ENCODE measurements around the gene DICER1.

Gene DICER1

GRCh38 chr14:95062220-95062619, 95.1 kb downstream of the DICER1 start:
- Histone ChIP-seq H3K27ac (ENCODE audit: low read length) (no peak overlapping the region), H2AFZ (ENCODE audit: low read depth, low read length) (no peak overlapping the region), H3K4me2 (ENCODE audit: insufficient read depth, low read length) (no peak overlapping the region), H3K4me1 (ENCODE audit: insufficient read depth, low read length) (peaks cover 43% of the 10 kb centered on the region), H3K27me3 (ENCODE audit: insufficient read depth, low read length, poor library complexity) (no peaks in the 10 kb centered on the region), H3K36me3 (ENCODE audit: insufficient read depth, low read length) (no peaks in the 10 kb centered on the region), H3K4me3 (ENCODE audit: low read depth in 1 of 2, low read length in 2 of 2) (no peak overlapping the region), H3K9ac (ENCODE audit: low read depth, low read length) (no peak overlapping the region), H4K20me1 (ENCODE audit: insufficient read depth, low read length) (no peaks in the 10 kb centered on the region), H3K79me2 (ENCODE audit: insufficient read depth, low read length) (no peaks in the 10 kb centered on the region), H3K9me3 (ENCODE audit: insufficient read depth, low read length, severe bottlenecking) (no peaks in the 10 kb centered on the region)
- no peak for ATAC-seq (ENCODE audit: insufficient read depth, low read depth)
- TF ChIP-seq CTCF (IDR thresholded peaks at IDR 0.05; ENCODE audit: borderline replicate concordance, extremely low read depth, low read length, poor library complexity, severe bottlenecking) (no peak), EZH2 (IDR thresholded peaks at IDR 0.05; ENCODE audit: borderline replicate concordance, low read depth, low read length, severe bottlenecking) (no peak)
- DNase-seq, result no peak

GRCh38 chr14:95061317-95062093, 95.8 kb downstream of the DICER1 start:
- H2AFZ ChIP-seq (ENCODE audit: low read depth, low read length), result no peak overlapping the region
- no peak overlapping the region for H3K4me3 ChIP-seq (ENCODE audit: low read depth in 1 of 2, low read length in 2 of 2)
- TF ChIP-seq EZH2 (IDR thresholded peaks at IDR 0.05; ENCODE audit: borderline replicate concordance, low read depth, low read length, severe bottlenecking) (no peak), CTCF (IDR thresholded peaks at IDR 0.05; ENCODE audit: borderline replicate concordance, extremely low read depth, low read length, poor library complexity, severe bottlenecking) (no peak)
- DNase-seq (peak; percentile 52), ATAC-seq (ENCODE audit: insufficient read depth, low read depth) (peak; percentile 23; the same call in 2 of the 3 replicates)
- no peaks in the 10 kb centered on the region for H3K36me3 ChIP-seq (ENCODE audit: insufficient read depth, low read length)
- peak overlapping the region; percentile 62; the same call in 1 of the 2 replicates for H3K27ac ChIP-seq (ENCODE audit: low read length)
- no peak overlapping the region for H3K9ac ChIP-seq (ENCODE audit: low read depth, low read length)
- no peaks in the 10 kb centered on the region for H3K79me2 ChIP-seq (ENCODE audit: insufficient read depth, low read length)
- peaks cover 50% of the 10 kb centered on the region for H3K4me1 ChIP-seq (ENCODE audit: insufficient read depth, low read length)
- no peaks in the 10 kb centered on the region for H3K9me3 ChIP-seq (ENCODE audit: insufficient read depth, low read length, severe bottlenecking)
- H4K20me1 ChIP-seq (ENCODE audit: insufficient read depth, low read length), result no peaks in the 10 kb centered on the region
- H3K27me3 ChIP-seq (ENCODE audit: insufficient read depth, low read length, poor library complexity), result no peaks in the 10 kb centered on the region
- no peak overlapping the region for H3K4me2 ChIP-seq (ENCODE audit: insufficient read depth, low read length)

GRCh38 chr14:95059126-95059525, 98.2 kb downstream of the DICER1 start:
- ATAC-seq (ENCODE audit: insufficient read depth, low read depth) (peak; percentile 87), DNase-seq (peak; percentile 85)
- Histone ChIP-seq H4K20me1 (ENCODE audit: insufficient read depth, low read length) (no peaks in the 10 kb centered on the region), H3K4me3 (ENCODE audit: low read depth in 1 of 2, low read length in 2 of 2) (no peak overlapping the region; a peak in 1 of 4 replicates), H3K4me1 (ENCODE audit: insufficient read depth, low read length) (peaks cover 59% of the 10 kb centered on the region), H3K79me2 (ENCODE audit: insufficient read depth, low read length) (no peaks in the 10 kb centered on the region), H3K9me3 (ENCODE audit: insufficient read depth, low read length, severe bottlenecking) (no peaks in the 10 kb centered on the region), H2AFZ (ENCODE audit: low read depth, low read length) (peak overlapping the region; percentile 13; the same call in 1 of the 2 replicates), H3K27ac (ENCODE audit: low read length) (peak overlapping the region; percentile 85), H3K27me3 (ENCODE audit: insufficient read depth, low read length, poor library complexity) (no peaks in the 10 kb centered on the region), H3K36me3 (ENCODE audit: insufficient read depth, low read length) (no peaks in the 10 kb centered on the region), H3K9ac (ENCODE audit: low read depth, low read length) (peak overlapping the region; percentile 54; the same call in 1 of the 2 replicates), H3K4me2 (ENCODE audit: insufficient read depth, low read length) (peak overlapping the region; percentile 31)
- TF ChIP-seq EZH2 (IDR thresholded peaks at IDR 0.05; ENCODE audit: borderline replicate concordance, low read depth, low read length, severe bottlenecking) (no peak), CTCF (IDR thresholded peaks at IDR 0.05; ENCODE audit: borderline replicate concordance, extremely low read depth, low read length, poor library complexity, severe bottlenecking) (no peak)

Data from DND-41 (cell line).